ENCODE data around the gene MUC21.

The MUC21 gene

DNA sequence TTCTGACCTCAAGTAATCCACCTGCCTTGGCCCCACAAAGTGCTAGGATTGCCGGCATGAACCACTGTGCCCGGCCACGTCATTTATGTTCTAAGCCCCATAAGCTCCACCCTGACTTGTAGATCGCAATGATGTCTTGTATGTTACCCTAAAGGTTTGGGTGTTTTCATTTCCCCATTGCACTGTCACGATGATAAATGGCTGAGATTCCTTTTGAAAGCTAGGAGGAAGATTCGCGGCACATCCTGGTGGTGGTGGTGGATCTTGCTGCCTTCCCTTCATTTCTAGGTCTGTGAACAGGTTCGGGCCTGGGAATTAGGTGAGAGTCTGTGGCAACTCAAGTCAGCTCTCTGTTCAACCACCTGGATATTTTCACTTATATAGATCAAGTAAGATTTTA is 55.0 kb downstream of the MUC21 start:
- H3K4me3 ChIP-seq (ENCODE audit: low read length): no peak overlapping the region
- no peak for TF ChIP-seq ZNF274 (IDR thresholded peaks at IDR 0.05; ENCODE audit: low read depth, low read length)

Measured in GM08714 (cell line).